Activated T-helper 1 cell treated with anti-CD3 and anti-CD28 coated beads, Interleukin-2, amount 50 U/mL, for 16 hours (primary cell): ENCODE data around the gene MT1F.
A peak's percentile ranks its signal among the peaks of the same experiment; 100 is the strongest.

ENCODE experiments used
- DNase-seq, 2 donors: peaks; one replicate each; pipeline ENCODE4 v3.0.0-alpha.2; 2020; ENCODE audit warnings: low read depth in 1 of 2, low spot score in 1 of 2

Gene MT1F

DNA sequence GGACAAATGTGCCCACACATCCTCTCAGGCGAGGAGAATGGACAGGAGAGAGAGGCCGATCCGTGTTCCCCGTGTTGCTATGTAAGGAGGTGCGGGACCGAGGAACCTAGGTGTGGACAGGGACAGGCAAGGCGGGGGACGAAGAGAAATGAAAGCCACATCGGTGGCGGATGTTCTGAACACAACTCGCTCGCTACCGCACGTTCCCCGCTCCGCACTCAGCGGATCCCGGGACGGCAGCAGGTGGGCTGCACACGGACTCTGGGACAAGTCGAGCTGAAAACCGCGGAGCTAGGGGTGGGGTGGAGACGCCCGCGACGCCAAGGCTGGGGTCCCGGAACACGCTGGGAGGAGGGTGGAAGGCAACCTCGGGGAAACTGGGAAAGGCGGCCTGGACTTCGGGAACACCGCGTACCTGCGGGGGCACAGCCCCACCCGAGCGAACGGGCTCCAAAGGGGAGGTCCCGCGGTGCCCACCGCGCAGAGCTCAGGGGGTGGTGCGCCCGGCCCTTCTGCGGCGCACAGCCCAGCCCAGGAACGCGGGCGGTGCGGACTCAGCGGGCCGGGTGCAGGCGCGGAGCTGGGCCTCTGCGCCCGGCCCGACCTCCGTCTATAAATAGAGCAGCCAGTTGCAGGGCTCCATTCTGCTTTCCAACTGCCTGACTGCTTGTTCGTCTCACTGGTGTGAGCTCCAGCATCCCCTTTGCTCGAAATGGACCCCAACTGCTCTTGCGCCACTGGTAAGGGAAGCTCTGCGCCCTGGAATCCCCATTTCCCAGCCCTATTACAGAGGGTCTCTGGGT, 32.4 kb upstream of the MT1F start, which contains the start of gene MT1E:
TSS of gene MT1E (plus strand) at position 642 of the 803 bp plus-strand sequence. CDS start at position 713, 71 bp downstream.
- peak in 1 of 2 donors; percentile 16 for DNase-seq

DNA sequence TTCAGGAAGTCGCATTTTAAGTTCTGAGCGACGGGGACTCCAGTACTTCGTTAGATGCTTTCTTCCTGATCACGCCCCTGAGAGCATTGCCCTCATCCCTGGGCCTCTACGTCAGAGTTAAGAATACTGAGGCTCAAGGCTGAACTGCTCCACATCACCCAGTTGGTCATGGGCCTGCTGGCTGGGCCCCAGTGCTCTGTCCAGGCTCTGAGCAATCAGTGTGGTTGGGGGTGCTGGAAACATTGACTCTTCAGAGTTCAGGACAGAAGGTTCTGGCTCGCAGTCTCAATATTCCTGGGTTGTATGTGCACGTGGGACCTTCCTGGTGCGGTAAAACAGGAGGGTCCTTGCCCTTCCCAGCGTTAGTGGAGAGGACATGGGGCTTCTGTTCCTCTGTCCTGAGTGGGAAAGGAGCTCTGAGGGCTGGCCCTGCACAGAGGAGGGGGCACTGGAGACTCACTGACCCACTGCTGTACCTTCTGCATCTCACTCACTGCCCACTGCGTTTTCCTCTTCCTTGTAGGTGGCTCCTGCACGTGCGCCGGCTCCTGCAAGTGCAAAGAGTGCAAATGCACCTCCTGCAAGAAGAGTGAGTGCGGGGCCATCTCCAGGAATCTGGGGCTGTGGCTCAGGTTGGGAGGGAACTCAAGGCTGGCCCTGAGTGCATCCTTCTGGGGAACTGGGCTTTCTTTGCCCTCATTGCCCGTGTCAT, 31.7 kb upstream of the MT1F start:
- DNase-seq = no peak

DNA sequence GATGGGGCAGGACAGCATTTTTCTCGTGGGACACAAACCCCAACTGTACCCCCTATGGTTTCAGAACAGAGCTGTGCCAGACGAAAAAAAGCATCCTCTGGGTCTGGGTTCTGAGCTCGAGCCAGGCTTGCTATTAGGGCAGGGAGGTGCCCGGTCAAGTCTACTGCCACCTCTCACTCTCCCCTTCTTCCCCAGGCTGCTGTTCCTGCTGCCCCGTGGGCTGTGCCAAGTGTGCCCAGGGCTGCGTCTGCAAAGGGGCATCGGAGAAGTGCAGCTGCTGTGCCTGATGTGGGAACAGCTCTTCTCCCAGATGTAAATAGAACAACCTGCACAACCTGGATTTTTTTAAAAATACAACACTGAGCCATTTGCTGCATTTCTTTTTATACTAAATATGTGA, 31.1 kb upstream of the MT1F start:
- DNase-seq = no peak

DNA sequence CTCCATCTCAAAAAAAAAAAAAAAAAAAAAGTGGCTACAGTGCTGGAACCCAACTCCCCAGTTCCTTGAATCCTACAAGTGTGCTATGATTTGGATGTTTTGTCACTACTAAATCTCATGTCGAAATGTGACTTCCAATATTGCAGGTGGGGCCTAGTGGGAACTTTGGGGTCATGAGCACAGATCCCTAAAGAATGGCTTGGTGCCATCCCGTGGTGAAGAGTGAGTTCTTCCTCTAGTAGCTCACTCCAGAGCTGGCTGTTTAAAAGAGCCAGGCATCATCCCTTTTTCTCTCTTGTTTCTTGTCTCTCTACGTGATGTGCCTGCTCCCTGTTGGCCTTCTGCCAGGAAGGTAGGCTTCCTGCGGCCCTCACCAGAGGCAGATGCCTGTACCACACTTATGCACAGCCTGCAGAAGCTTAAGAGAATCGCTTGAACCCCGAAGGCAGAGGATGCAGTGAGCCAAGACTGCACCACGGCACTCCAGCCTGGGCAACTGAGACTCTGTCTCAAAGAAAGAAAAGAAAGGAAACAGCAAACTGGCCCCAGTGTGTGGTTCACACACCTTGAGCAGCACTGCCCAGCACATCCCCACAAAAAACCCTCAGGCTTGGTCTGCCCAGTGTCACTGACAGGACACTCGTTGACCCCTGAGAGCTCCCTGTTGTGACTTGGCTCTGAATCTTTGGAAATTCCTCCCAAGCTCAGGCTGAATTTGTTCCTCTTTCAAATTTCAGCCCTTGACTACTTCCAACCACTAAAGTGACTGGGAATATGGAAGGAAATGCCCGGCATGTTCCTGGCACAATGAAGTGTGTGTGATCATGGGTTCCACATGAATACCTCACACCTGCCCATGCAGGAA, 29.0 kb upstream of the MT1F start:
- no peak for DNase-seq

DNA sequence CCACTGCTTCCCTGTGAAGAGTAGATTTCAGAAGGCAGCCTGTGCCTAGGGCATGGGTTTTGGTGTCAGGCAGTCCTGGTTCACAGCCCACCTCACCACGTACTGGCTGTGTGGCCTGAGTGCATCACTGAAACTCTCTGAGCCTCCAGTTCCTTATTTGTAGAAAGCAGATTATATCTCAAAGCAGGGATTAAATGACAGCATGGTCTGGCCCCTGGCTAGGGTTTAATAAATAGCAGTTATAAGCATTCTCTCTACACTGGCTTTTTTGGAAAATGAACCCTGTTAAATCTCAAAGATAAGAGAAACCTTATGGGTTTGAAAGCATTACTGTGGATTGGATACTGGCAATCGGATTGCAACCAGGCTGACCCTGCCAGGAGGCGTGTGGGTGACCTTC, 28.2 kb upstream of the MT1F start:
- no peak for DNase-seq

DNA sequence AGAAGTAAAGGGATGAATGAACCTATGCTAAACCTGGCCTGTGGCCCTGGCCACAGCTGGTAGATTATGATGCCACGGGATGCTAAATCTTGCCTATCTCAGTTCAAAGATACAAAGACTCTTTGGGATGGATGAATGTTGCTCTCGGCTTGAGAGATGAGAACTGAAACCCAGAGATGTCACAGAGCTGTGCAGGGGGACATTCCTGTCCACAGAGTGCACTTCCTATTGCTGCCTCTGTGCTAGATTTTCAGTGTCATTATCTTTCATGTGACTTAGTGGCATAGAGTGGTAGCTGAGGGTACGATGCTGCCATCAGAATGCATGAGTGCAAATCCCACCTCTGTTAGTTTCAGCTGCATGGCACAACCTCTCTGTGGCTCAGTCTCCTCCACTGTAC, 27.6 kb upstream of the MT1F start:
- DNase-seq = no peak

DNA sequence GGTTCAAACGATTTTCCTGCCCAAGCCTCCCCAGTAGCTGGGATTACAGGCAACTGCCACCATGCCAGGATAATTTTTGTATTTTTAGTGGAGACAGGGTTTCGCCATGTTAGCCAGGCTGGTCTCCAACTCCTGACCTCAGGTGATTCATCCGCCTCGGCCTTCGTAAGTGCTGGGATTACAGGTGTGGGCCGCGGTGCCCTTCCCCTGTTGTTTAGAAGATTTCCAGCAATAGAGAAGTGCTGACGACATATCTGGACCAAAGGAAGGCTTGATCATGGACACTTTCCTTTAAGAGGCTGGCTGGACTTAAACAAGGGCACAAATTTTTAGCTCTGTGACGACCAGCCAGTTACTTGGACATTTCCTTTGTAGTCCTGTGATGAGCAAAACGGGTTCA, 26.6 kb upstream of the MT1F start:
- no peak for DNase-seq

DNA sequence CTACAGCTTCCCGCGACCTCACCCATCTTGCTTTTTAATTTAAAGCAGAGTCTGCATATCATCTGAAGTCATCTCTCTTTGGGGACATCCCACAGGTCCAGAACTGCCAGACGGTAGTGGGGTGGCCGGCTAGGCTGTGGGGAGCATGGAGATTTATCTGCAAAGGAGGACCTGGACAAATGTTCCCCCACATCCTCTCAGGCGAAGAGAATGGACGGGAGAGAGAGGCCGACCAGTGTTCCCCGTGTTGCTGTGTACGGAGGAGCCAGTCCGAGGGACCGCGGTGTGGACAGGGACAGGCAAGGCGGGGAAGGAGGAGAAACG, 26.0 kb upstream of the MT1F start:
- DNase-seq = no peak

DNA sequence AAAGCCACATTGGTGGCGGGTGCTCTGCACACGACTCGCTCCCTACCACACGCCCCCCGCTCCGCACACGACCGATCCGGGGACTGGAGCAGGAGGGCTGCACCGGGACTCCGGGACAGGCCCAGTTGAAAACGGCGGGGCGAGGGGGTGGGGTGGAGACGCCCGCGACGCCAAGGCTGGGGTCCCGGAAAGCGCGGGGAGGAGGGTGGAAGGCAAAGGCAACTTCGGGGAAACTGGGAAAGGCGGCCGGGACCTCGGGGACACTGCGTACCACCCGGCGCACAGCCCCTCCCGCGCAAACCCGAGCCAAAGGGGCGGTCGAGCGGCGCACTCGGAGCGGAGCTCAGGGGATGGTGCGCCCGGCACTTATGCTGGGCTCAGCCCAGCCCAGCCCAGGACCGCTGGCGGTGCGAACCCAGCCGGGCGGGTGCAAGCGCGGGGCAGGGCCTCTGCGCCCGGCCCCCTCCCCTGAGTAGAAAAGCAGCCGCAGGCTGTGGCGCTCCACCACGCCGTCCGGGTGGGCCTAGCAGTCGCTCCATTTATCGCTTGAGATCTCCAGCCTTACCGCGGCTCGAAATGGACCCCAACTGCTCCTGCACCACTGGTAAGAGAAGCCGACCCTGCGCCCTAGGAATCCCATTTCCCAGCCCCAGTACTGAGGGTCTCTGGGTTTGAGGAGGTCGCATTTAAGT, 25.5 kb upstream of the MT1F start, which contains the start of gene MT1M:
TSS of gene MT1M (plus strand) at position 504 of the 692 bp plus-strand sequence. CDS start at position 577, 73 bp downstream.
- DNase-seq = no peak

DNA sequence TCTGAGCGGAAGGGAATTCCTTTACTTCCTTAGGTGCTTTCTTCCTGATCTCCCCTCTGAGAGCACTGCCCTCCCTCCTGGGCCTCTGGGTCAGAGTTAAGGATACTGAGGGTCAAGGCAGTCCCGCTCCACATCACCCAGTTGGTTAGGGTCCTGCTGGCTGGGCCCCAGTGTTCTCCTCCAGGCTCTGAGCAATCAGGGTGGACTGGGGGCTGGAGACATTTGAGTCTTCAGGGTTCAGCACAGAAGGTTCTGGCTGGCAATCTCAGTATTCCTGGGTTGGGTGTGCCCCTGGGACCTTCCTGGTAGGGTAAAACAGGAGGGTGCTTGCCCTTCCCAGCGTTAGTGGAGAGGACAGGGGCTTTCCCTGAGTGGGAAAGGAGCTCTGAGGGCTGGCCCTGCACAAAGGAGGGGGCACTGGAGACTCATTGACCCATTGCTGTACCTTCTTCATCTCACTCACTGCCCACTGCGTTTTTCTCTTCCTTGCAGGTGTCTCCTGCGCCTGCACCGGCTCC, 24.9 kb upstream of the MT1F start:
- DNase-seq = no peak

DNA sequence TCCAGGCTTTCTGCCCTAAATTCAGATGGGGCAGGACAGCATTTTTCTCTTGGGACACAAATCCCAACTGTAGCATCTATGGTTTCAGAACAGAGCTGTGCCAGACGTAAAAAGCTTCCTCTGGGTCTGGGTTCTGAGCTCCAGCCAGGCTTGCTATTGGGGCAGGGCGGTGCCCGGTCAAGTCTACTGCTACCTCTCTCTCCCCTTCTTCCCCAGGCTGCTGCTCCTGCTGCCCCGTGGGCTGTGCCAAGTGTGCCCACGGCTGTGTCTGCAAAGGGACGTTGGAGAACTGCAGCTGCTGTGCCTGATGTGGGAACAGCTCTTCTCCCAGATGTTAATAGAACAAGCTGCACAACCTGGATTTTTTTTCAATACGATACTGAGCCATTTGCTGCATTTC, 24.2 kb upstream of the MT1F start:
- no peak for DNase-seq

DNA sequence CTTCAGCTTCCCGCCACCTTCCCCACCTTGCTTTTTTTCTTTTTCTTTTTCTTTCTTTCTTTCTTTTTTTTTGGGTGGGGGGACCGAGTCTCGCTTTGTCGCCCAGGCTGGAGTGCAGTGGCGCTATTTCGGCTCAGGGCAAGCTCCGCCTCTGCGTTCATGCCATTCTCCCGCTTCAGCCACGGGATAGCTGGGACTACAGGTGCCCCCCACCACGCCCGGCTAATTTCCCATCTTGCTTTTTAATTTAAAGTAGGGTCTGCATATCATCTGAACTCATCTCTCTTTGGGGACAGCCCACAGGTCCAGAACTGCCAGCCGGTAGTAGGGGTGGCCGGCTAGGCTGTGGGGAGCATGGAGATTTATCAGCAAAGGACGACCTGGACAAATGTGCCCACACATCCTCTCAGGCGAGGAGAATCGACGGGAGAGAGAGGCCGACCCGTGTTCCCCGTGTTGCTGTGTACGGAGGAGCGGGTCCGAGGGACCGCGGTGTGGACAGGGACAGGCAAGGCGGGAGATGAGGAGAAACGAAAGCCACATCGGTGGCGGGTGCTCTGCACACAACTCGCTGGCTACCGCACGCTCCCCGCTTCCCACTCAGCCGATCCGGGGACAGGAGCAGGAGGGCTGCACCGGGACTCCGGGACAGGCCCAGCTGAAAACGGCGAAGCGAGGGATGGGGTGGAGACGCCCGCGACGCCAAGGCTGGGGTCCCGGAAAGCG, 22.9 kb upstream of the MT1F start:
- DNase-seq = no peak

DNA sequence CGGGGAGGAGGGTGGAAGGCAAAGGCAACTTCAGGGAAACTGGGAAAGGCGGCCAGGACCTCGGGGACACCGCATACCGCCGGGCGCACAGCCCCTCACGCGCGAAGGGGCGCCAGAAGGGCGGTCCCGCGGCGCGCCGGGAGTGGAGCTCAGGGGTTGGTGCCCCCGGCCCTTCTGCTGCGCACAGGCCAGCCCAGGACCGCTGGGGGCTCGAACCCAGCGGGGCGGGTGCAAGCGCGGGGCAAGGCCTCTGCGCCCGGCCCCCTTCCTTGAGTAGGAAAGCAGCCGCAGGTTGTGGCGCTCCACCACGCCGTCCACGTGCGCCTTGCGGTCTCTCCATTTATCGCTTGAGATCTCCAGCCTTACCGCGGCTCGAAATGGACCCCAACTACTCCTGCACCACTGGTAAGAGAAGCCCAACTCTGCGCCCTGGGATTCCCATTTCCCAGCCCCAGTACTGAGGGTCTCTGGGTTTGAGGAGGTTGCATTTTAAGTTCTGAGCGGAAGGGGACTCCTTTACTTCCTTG, 22.3 kb upstream of the MT1F start:
- no peak for DNase-seq

DNA sequence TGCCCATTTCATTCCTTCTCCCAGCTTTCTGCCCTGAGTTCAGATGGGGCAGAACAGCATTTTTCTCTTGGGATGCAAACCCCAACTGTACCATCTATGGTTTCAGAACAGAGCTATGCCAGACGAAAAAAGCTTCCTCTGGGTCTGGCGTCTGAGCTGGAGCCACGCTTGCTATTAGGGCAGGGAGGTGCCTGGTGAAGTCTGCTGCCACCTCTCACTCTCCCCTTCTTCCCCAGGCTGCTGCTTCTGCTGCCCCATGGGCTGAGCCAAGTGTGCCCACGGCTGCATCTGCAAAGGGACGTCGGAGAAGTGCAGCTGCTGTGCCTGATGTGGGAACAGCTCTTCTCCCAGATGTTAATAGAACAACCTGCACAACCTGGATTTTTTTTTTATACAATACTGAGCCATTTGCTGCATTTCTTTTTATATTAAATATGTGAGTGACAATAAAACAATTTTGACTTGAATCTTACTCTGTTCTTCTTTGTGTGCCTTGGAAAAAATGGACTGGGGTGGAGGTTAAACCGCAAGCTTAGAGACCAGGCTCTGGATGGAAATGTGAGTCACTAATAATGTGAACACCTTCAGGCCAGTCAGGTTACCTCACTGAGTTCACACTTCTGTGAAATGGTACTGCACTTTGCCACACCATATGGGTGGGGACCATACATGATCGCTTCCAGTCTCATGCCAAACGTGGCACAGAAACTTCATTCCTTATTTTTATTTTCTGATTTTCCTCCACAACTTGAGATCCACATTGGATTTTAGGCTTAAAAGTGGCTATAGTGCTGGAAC, 20.9 kb upstream of the MT1F start:
- no peak for DNase-seq

DNA sequence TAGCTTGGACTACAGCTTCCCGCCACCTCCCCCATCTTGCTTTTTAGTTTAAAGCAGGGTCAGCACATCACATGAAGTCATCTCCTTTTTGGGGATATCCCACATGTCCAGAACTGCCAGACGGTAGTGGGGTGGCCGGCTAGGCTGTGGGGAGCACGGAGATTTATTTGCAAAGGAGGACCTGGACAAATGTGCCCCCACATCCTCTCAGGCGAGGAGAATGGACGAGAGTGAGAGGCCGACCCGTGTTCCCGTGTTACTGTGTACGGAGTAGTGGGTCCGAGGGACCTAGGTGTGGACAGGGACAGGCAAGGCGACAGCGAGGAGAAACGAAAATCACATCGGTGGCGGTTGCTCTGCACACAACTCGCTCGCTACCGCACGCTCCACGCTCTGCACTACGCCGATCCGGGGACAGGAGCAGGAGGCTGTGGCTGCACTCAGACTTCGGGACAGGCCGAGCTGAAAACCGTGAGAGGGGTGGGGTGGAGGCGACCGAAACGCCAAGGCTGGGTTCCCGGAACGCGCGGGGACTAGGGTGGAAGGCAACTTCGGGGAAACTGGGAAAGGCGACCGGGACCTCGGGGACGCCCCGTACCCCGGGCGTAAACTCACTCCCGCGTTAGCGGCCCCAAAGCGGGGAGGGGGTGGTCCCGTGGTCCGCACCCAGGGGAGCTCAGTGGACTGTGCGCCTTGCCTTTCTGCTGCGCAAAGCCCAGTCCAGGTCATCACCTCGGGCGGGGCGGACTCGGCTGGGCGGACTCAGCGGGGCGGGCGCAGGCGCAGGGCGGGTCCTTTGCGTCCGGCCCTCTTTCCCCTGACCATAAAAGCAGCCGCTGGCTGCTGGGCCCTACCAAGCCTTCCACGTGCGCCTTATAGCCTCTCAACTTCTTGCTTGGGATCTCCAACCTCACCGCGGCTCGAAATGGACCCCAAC, 19.7 kb upstream of the MT1F start, which contains the start of gene MT1A:
TSS of gene MT1A (plus strand) at position 853 of the 937 bp plus-strand sequence. CDS start at position 926, 73 bp downstream.
- DNase-seq = no peak

DNA sequence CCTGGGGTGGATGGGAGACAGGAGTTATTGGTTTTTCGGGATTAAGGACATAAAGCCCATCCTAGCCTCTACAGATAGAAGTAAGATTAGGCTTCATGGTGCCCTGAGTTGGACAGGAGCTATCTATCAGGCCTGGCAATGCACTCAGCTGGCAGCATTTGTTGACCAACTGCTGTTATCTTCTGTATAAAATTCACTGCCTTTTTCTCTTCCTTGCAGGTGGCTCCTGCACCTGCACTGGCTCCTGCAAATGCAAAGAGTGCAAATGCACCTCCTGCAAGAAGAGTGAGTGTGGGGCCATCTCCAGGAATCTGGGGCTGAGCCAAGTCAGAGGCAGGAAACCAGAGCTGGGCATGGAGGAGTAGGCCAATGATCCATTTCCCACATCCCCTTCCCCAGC, 18.7 kb upstream of the MT1F start:
- DNase-seq = no peak

DNA sequence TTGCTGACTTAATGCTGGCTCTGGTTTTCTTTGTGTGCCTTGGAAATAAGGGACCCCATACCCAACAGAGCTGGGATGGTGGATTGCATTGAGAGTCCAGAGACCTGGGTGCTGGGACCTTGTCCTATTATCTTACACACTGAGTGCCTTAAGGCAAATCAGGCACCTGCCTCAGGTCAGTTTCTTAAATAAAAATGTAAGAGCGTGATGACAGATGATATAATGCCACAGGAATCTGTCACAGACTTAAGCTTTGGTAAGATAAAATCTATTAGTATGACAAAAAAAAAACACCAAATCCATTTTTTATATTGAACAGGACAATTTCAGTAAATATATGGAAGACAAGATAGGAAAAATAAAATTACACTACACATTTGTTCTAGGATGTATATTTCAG, 17.7 kb upstream of the MT1F start:
- DNase-seq = no peak

DNA sequence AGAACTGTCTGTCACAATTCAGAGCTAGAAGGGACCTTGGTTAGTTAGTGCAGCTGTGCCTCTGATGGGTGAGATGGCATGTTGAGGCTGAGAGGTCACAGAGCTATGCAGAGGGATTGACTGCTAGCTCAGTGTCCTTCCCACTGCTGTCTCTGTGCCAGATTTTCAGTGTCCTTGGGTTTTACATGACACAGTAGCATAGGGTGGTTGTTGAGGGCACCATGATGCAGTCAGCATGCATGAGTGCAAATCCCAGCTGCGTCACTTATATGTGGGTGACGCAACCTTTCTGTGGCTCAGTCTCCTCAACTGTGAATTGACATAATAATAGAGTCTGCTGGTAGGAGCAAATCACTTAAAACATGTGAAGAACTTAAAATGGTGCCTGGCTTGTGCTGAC, 16.6 kb upstream of the MT1F start:
- DNase-seq = no peak
